Esophagus muscularis mucosa (tissue), 4 donors: Measurements from ENCODE around the gene TTC31.
"Not testable (repeated sequence)": the region's sequence is repeated elsewhere in the genome, so short reads cannot be mapped to it uniquely, and the experiment has no call there.

Experiments used
- CTCF ChIP-seq, 3 experiments: fragments of 200-600 bp in 2 of 3; fragments of 450-650 bp in 1 of 3; sonication (generic) in 2 of 3; IDR thresholded peaks; one replicate each; pipeline ENCODE4 v1.5.1; 2017 to 2019; ENCODE audit warnings: antibody characterized with exemption in 3 of 3, mild to moderate bottlenecking in 2 of 3, moderate library complexity in 1 of 3
- EP300 ChIP-seq: sonication (generic); formaldehyde crosslinking; IDR thresholded peaks from one replicate; pipeline ENCODE4 v1.6.1; 2017; ENCODE audit warnings: antibody characterized with exemption
- POLR2A ChIP-seq: fragments of 450-650 bp; IDR thresholded peaks from one replicate; pipeline ENCODE4 v1.6.1; 2017; ENCODE audit warnings: antibody characterized with exemption, moderate library complexity, mild to moderate bottlenecking, low read depth
- POLR2AphosphoS5 ChIP-seq, 2 donors: sonication (generic); formaldehyde crosslinking; IDR thresholded peaks; one replicate each; pipeline ENCODE4 v1.6.1; 2017; ENCODE audit warnings: antibody characterized with exemption in 2 of 2

GRCh38 chr2:74459503-74460118 lies 23.3 kb upstream of the TTC31 start:
- not testable (repeated sequence) for TF ChIP-seq CTCF (IDR thresholded peaks at IDR 0.05); EP300; POLR2A
- peak in 1 of 2 donors; percentile 22 for TF ChIP-seq POLR2AphosphoS5 (IDR thresholded peaks at IDR 0.05)
